ENCODE measurements around the gene TTC33. TPM values are rescaled to one million over a fixed set of nuclear protein-coding genes. Genes with fewer than 3 reads are reported as not detected.
A peak's percentile ranks its signal among the peaks of the same experiment; 100 is the strongest.

Gene TTC33
- total RNA-seq, 4 donors from 2014 or later: 5.0 to 12.6 (median 7.0) TPM

DNA sequence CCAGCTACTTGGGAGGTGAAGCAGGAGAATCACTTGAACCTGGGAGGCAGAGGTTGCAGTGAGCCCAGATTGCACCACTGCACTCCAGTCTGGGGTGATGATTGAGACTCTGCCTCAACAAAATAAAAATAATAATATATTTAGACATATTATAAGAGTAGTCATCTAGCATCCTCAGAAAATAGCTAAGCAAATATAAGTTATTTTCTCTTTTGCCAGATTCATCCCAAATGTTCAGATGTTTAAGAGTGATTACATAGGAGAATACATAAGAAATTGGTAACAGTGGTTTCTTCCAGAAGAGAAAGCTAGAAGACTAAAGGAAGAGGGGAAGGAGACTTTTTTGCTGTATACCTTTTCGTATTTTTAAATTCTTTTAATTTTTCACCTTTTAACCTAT, 22.4 kb upstream of the TTC33 start:
- H3K27ac ChIP-seq: no peak overlapping the region
- H3K27me3 ChIP-seq: no peaks in the 10 kb centered on the region
- peaks cover 0 to 39% (median 3%) of the 10 kb centered on the region in 3 donors for H3K4me1 ChIP-seq
- H3K36me3 ChIP-seq: peaks cover 0 to 45% (median 0%) of the 10 kb centered on the region in 3 donors
- H3K9me3 ChIP-seq: no peaks in the 10 kb centered on the region
- no peak for DNase-seq
- WGBS, 2 donors: 90 to 97% methylated on average over 1 of the region's 1 CpG
- intact Hi-C loops (cut with DNase I): no loop called here
- no peak for TF ChIP-seq POLR2A (IDR thresholded peaks at IDR 0.05)
- TF ChIP-seq, protein P1, sequence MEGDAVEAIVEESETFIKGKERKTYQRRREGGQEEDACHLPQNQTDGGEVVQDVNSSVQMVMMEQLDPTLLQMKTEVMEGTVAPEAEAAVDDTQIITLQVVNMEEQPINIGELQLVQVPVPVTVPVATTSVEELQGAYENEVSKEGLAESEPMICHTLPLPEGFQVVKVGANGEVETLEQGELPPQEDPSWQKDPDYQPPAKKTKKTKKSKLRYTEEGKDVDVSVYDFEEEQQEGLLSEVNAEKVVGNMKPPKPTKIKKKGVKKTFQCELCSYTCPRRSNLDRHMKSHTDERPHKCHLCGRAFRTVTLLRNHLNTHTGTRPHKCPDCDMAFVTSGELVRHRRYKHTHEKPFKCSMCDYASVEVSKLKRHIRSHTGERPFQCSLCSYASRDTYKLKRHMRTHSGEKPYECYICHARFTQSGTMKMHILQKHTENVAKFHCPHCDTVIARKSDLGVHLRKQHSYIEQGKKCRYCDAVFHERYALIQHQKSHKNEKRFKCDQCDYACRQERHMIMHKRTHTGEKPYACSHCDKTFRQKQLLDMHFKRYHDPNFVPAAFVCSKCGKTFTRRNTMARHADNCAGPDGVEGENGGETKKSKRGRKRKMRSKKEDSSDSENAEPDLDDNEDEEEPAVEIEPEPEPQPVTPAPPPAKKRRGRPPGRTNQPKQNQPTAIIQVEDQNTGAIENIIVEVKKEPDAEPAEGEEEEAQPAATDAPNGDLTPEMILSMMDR (IDR thresholded peaks at IDR 0.05): no peak
- H3K4me3 ChIP-seq: no peak overlapping the region

DNA sequence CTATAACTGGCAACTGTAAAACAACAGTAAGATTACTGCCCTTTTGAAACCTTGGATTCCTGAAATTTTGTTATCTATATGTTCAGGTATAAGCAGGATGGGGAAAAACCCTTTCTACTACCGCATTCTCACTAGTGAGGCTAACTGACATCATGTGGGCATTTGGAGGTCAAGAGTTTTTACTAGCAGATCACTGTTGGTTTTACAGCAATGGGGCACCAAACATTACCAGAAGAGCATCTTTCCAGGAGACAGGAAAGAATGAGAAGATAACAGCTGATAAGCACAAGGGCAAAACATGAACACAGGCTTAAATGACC, 20.9 kb upstream of the TTC33 start:
- Histone ChIP-seq H3K9me3 (no peaks in the 10 kb centered on the region), H3K4me1 (peaks cover 0 to 29% (median 3%) of the 10 kb centered on the region in 3 donors), H3K36me3 (peaks cover 0 to 61% (median 0%) of the 10 kb centered on the region in 3 donors), H3K27ac (no peak overlapping the region), H3K27me3 (no peaks in the 10 kb centered on the region), H3K4me3 (no peak overlapping the region)
- intact Hi-C loops (cut with DNase I): no loop called here
- TF ChIP-seq, protein P1 (IDR thresholded peaks at IDR 0.05): no peak
- no peak for TF ChIP-seq POLR2A (IDR thresholded peaks at IDR 0.05)
- DNase-seq: no peak
- WGBS, 2 donors: 61 to 80% methylated on average over 1 of the region's 1 CpG

DNA sequence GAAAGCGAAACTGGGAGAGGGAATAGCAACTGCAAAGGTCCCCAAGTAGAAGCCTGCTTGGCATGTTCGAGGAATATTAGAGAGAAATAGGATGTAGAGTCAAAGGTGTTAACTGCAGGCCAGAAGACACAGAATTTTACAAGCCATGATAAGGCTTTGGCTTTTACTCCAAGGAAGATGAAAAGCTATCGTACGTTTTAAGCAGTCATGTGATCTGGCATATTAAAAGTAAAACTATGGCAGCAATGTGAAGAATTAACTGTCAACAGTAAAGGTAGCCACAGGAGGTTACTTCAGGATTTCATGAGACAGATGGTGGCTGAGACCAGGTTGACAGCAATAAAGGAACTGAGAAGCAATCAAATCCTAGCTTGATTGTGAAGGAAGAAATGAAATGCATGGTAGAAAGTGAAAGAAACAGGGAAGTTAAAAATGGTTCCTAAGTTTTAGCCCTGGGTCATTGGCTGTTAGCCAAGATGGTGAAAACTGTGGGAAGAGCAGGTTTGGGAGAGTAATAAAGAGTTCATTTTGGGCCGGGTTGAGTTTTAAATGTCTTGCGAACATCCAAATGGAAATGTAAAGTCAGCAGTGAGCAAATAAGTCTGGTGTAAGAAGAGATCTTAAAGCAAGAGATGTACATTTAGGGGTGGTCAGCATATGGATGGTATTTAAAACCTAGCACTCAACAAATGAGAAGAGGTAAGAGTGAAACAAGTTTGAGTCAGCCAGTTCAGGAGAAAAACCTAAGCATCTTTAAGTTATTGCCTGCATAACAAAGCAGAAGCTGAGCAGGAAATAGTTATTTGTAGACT, 20.3 kb upstream of the TTC33 start:
- intact Hi-C loops (cut with DNase I): no loop called here
- no peak for DNase-seq
- WGBS, 2 donors: 59 to 65% methylated on average over 6 of the region's 6 CpGs
- H3K4me3 ChIP-seq: peak overlapping the region in 1 of 4 donors; percentile 3
- no peaks in the 10 kb centered on the region for H3K27me3 ChIP-seq
- H3K36me3 ChIP-seq: peaks cover 0 to 66% (median 3%) of the 10 kb centered on the region in 3 donors
- no peaks in the 10 kb centered on the region for H3K9me3 ChIP-seq
- H3K4me1 ChIP-seq: peaks cover 0 to 25% (median 3%) of the 10 kb centered on the region in 3 donors
- no peak for TF ChIP-seq POLR2A (IDR thresholded peaks at IDR 0.05)
- TF ChIP-seq, protein P1 (IDR thresholded peaks at IDR 0.05): no peak
- H3K27ac ChIP-seq: no peak overlapping the region

DNA sequence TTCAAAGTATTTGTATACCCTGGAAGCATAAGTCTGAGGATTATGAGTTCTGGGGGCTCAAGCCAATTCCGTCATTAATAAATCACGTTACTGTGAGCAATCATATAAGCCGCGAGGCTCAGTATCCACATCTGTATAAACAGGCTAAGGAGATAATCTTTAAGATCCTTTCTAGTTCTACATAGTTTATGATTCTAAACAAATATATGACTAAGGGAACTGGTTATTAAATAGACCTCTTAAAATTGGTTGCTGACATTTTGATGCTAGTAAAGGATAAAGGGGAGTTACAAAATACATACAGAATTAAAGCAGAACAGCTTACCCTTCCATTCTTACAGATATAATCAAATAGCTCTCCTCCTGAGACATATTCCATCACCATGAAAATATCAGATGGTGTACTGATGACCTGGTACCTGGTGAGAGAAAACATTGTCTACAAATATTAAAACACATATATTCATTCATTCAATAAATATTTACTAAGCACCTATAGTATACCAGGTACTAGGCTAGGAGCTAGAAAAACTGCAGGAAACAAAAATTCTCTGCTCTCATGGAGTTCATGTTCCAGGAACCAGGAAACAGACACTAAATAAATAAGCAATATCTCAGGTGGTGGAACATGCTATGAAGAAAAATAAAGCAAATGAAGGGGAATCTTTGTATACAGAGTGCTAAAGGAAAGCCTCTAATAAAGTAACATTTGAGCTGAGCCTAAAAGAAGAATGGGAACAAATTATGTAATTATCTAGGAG, 19.5 kb upstream of the TTC33 start:
- DNase-seq: no peak
- Histone ChIP-seq H3K27me3 (no peaks in the 10 kb centered on the region), H3K4me1 (peaks cover 0 to 18% (median 3%) of the 10 kb centered on the region in 3 donors), H3K27ac (no peak overlapping the region), H3K36me3 (peaks cover 0 to 73% (median 3%) of the 10 kb centered on the region in 3 donors), H3K4me3 (peak overlapping the region in 1 of 4 donors; percentile 3), H3K9me3 (no peaks in the 10 kb centered on the region)
- WGBS, 2 donors: 77 to 79% methylated on average over 4 of the region's 4 CpGs
- intact Hi-C loops (cut with DNase I): no loop called here
- TF ChIP-seq POLR2A (IDR thresholded peaks at IDR 0.05): no peak
- TF ChIP-seq, protein P1 (IDR thresholded peaks at IDR 0.05): no peak

GRCh38 chr5:40774623-40775022, 18.9 kb upstream of the TTC33 start:
- Histone ChIP-seq H3K27me3 (no peaks in the 10 kb centered on the region), H3K4me1 (peaks cover 0 to 11% (median 0%) of the 10 kb centered on the region in 3 donors), H3K4me3 (no peak overlapping the region), H3K27ac (no peak overlapping the region), H3K9me3 (no peaks in the 10 kb centered on the region), H3K36me3 (peaks cover 0 to 79% (median 3%) of the 10 kb centered on the region in 3 donors)
- no peak for DNase-seq
- TF ChIP-seq POLR2A (IDR thresholded peaks at IDR 0.05): no peak
- TF ChIP-seq, protein P1 (IDR thresholded peaks at IDR 0.05): no peak
- intact Hi-C loops (cut with DNase I): no loop called here
- WGBS, 2 donors: 71 to 87% methylated on average over 1 of the region's 1 CpG
